H1 (cell line): ENCODE results near the gene TLE1. TPM values are rescaled to one million over a fixed set of nuclear protein-coding genes. Genes with fewer than 3 reads are reported as not detected.

Experiments used
- CTCF ChIA-PET: fragments of 300-600 bp; sonication (Branson Sonifier 250); formaldehyde crosslinking; loops from one replicate; lab custom pipeline; 2021; ENCODE audit not compliant: partially characterized antibody; lab: Charles Lee
- POLR2A ChIA-PET: fragments of 300-600 bp; sonication (Branson Sonifier 250); formaldehyde crosslinking; loops from one replicate; lab custom pipeline; 2021; ENCODE audit warnings: inconsistent platforms; ENCODE audit not compliant: partially characterized antibody; lab: Charles Lee
- DNase-seq, 2 experiments: peaks; one replicate each; pipeline versions ENCODE4 v3.0.0 to v3.0.0-alpha.2; 2010 to 2022; ENCODE audit warnings: low spot score in 2 of 2, low read depth in 1 of 2, mixed read lengths in 1 of 2
- FAIRE-seq: peaks from 2 replicates; lab custom pipeline; 2011; peaks lifted over from hg19 to GRCh38; lab: Jason Lieb, UNC
- H2AFZ ChIP-seq: 2 replicates; pipeline ENCODE4 v1.8.1; 2012; ENCODE audit warnings: low read length, inconsistent platforms
- H2AK5ac ChIP-seq: 2 replicates; pipeline ENCODE4 v1.6.1; 2013; ENCODE audit warnings: low read depth, low read length
- H2BK120ac ChIP-seq: replicated peaks from 2 replicates; pipeline ENCODE3; 2013; ENCODE audit warnings: low read depth, low read length, inconsistent platforms
- H2BK12ac ChIP-seq: 2 replicates; pipeline ENCODE4 v1.6.1; 2013; ENCODE audit warnings: low read depth, low read length
- H2BK15ac ChIP-seq: 2 replicates; pipeline ENCODE4 v1.6.1; 2013; ENCODE audit warnings: low read length
- H2BK20ac ChIP-seq: 2 replicates; pipeline ENCODE4 v1.6.1; 2013; ENCODE audit warnings: low read length
- H2BK5ac ChIP-seq: 2 replicates; pipeline ENCODE4 v1.6.1; 2013; ENCODE audit warnings: low read depth, low read length
- H3K14ac ChIP-seq: 2 replicates; pipeline ENCODE4 v1.6.1; 2013; ENCODE audit warnings: inconsistent platforms; ENCODE audit not compliant: insufficient read length
- H3K18ac ChIP-seq: 2 replicates; pipeline ENCODE4 v1.6.1; 2013; ENCODE audit warnings: low read length; ENCODE audit errors: extremely low read depth
- H3K23ac ChIP-seq: 2 replicates; pipeline ENCODE4 v1.6.1; 2013; ENCODE audit warnings: inconsistent platforms; ENCODE audit not compliant: insufficient read length
- H3K23me2 ChIP-seq: 2 replicates; pipeline ENCODE4 v1.6.1; 2013; ENCODE audit warnings: low read depth, low read length
- H3K27ac ChIP-seq: 2 replicates; pipeline ENCODE4 v1.6.1; 2011; ENCODE audit warnings: low read depth, low read length, inconsistent platforms
- H3K27me3 ChIP-seq, 4 experiments: replicated peaks in 1 of 4; 1 replicate in 1 of 4; 2 replicates in 3 of 4; pipeline versions ENCODE4 v1.6.1 to v1.8.1; 2011 to 2013; ENCODE audit warnings: low read length in 3 of 4, mild to moderate bottlenecking in 3 of 4, inconsistent platforms in 2 of 4, mixed read lengths in 2 of 4, moderate library complexity in 1 of 4; ENCODE audit not compliant: control insufficient read depth in 3 of 4, insufficient read depth in 3 of 4; ENCODE audit errors: extremely low read depth in 1 of 4
- H3K36me3 ChIP-seq, 4 experiments: 2 replicates each; pipeline versions ENCODE4 v1.6.1 to v1.8.1; 2011 to 2013; ENCODE audit warnings: mild to moderate bottlenecking in 4 of 4, low read length in 3 of 4, moderate library complexity in 2 of 4, control low read depth in 1 of 4, inconsistent platforms in 1 of 4; ENCODE audit not compliant: insufficient read depth in 4 of 4, control insufficient read depth in 2 of 4
- H3K4ac ChIP-seq: replicated peaks from 2 replicates; pipeline ENCODE3; 2013; ENCODE audit warnings: low read length, low read depth, mixed read lengths, inconsistent platforms; ENCODE audit not compliant: insufficient read length
- H3K4me1 ChIP-seq, 4 experiments: replicated peaks in 1 of 4; 1 replicate in 1 of 4; 2 replicates in 3 of 4; pipeline versions ENCODE4 v1.6.1 to v1.8.1; 2011 to 2013; ENCODE audit warnings: low read length in 3 of 4, inconsistent platforms in 2 of 4, mixed read lengths in 1 of 4; ENCODE audit not compliant: insufficient read depth in 4 of 4, control insufficient read depth in 3 of 4
- H3K4me2 ChIP-seq, 2 experiments: 2 replicates each; pipeline versions ENCODE4 v1.6.1 to v1.8.1; 2011 to 2013; ENCODE audit warnings: low read depth in 2 of 2, low read length in 2 of 2, control low read depth in 1 of 2, inconsistent platforms in 1 of 2, mild to moderate bottlenecking in 1 of 2; ENCODE audit not compliant: insufficient read depth in 1 of 2
- H3K4me3 ChIP-seq, 4 experiments: fragments of 200-600, 300-600 bp in 1 of 4; sonication (generic), shearing (Covaris generic), sonication (Bioruptor Twin) in 1 of 4; 2 replicates each; pipeline versions ENCODE4 v1.5.1 to v1.8.1; 2011 to 2016; ENCODE audit warnings: low read length in 4 of 4, low read depth in 3 of 4, control low read depth in 2 of 4, inconsistent platforms in 2 of 4, mild to moderate bottlenecking in 2 of 4, mixed read lengths in 1 of 4, moderate library complexity in 1 of 4; ENCODE audit not compliant: insufficient read depth in 2 of 4; ENCODE audit errors: extremely low read depth in 1 of 4
- H3K56ac ChIP-seq: replicated peaks from 2 replicates; pipeline ENCODE3; 2013; ENCODE audit warnings: low read depth, mild to moderate bottlenecking, mixed read lengths, low read length, inconsistent platforms; ENCODE audit not compliant: insufficient read length
- H3K79me1 ChIP-seq: 2 replicates; pipeline ENCODE4 v1.6.1; 2013; ENCODE audit warnings: low read depth, low read length, control low read depth
- H3K79me2 ChIP-seq, 2 experiments: 2 replicates each; pipeline versions ENCODE4 v1.6.1 to v1.8.1; 2012 to 2013; ENCODE audit warnings: low read length in 2 of 2, mild to moderate bottlenecking in 2 of 2, inconsistent platforms in 1 of 2; ENCODE audit not compliant: insufficient read depth in 2 of 2, control insufficient read depth in 1 of 2
- H3K9ac ChIP-seq, 4 experiments: replicated peaks in 1 of 4; 1 replicate in 1 of 4; 2 replicates in 3 of 4; pipeline versions ENCODE4 v1.6.1 to v1.8.1; 2011 to 2013; ENCODE audit warnings: low read depth in 3 of 4, low read length in 3 of 4, control low read depth in 2 of 4, mild to moderate bottlenecking in 2 of 4, moderate library complexity in 2 of 4, inconsistent platforms in 1 of 4; ENCODE audit errors: extremely low read depth in 1 of 4
- H3K9me3 ChIP-seq, 2 experiments: 2 replicates each; pipeline versions ENCODE4 v1.6.1 to v1.8.1; 2012 to 2013; ENCODE audit warnings: mild to moderate bottlenecking in 2 of 2, moderate library complexity in 2 of 2, control low read depth in 1 of 2, inconsistent platforms in 1 of 2, low read depth in 1 of 2, low read length in 1 of 2, mixed read lengths in 1 of 2; ENCODE audit not compliant: insufficient read depth in 2 of 2
- H4K20me1 ChIP-seq, 2 experiments: replicated peaks in 1 of 2; 2 replicates each; pipeline versions ENCODE3 to v1.8.1; 2011 to 2013; ENCODE audit warnings: inconsistent platforms in 2 of 2, low read length in 2 of 2, mild to moderate bottlenecking in 1 of 2; ENCODE audit not compliant: insufficient read depth in 2 of 2, control insufficient read depth in 1 of 2
- H4K5ac ChIP-seq: 2 replicates; pipeline ENCODE4 v1.6.1; 2013; ENCODE audit warnings: low read length, low read depth, mixed read lengths, inconsistent platforms; ENCODE audit not compliant: insufficient read length
- H4K8ac ChIP-seq: 2 replicates; pipeline ENCODE4 v1.8.0; 2013; ENCODE audit warnings: mild to moderate bottlenecking, moderate library complexity, low read length, inconsistent platforms; ENCODE audit not compliant: insufficient read depth; ENCODE audit errors: extremely low read depth
- H4K91ac ChIP-seq: replicated peaks from 2 replicates; pipeline ENCODE3; 2013; ENCODE audit warnings: low read length, mixed read lengths, inconsistent platforms; ENCODE audit not compliant: insufficient read length
- ATF2 ChIP-seq: IDR thresholded peaks from 2 replicates; pipeline ENCODE4 v1.6.1; 2012; ENCODE audit warnings: low read length, inconsistent platforms
- CREB1 ChIP-seq: IDR thresholded peaks from 2 replicates; pipeline ENCODE4 v1.6.1; 2012; ENCODE audit warnings: inconsistent platforms
- CTBP2 ChIP-seq: IDR thresholded peaks from 2 replicates; pipeline ENCODE4 v1.7.0; 2011; ENCODE audit warnings: borderline replicate concordance, mild to moderate bottlenecking, moderate library complexity, mixed read lengths, low read length; ENCODE audit not compliant: insufficient read depth, insufficient read length
- FOSL1 ChIP-seq: IDR thresholded peaks from 2 replicates; pipeline ENCODE4 v1.6.1; 2011; ENCODE audit warnings: mild to moderate bottlenecking, low read depth, low read length, moderate library complexity; ENCODE audit not compliant: insufficient read depth
- JUND ChIP-seq: IDR thresholded peaks from 2 replicates; pipeline ENCODE4 v1.6.1; 2011; ENCODE audit warnings: mild to moderate bottlenecking, improper control_type of control experiment, low read length
- MAFK ChIP-seq: IDR thresholded peaks from 2 replicates; pipeline ENCODE4 v1.6.1; 2012; ENCODE audit warnings: low read depth, mild to moderate bottlenecking, improper control_type of control experiment, low read length
- NRF1 ChIP-seq: IDR thresholded peaks from 2 replicates; pipeline ENCODE4 v1.6.1; 2011; ENCODE audit warnings: mild to moderate bottlenecking, low read depth, low read length, improper control_type of control experiment
- POU5F1 ChIP-seq: IDR thresholded peaks from 2 replicates; pipeline ENCODE4 v1.6.1; 2011; ENCODE audit warnings: low read depth, mild to moderate bottlenecking, low read length, moderate library complexity
- SIX5 ChIP-seq: IDR thresholded peaks from 2 replicates; pipeline ENCODE4 v1.6.1; 2011; ENCODE audit warnings: mild to moderate bottlenecking, low read depth, low read length
- SP4 ChIP-seq: IDR thresholded peaks from 2 replicates; pipeline ENCODE4 v1.6.1; 2012; ENCODE audit warnings: low read length, inconsistent platforms
- TCF12 ChIP-seq: IDR thresholded peaks from 2 replicates; pipeline ENCODE4 v1.6.1; 2011; ENCODE audit warnings: low read depth, mild to moderate bottlenecking, low read length
- WGBS, 2 experiments: shearing (Covaris generic) in 1 of 2; methylation state at CpG; one replicate each; pipeline versions ENCODE4 v1.1.6 to v1.1.7; 2013 to 2015; ENCODE audit warnings: low lambda C conversion rate in 2 of 2, mixed read lengths in 2 of 2, inconsistent platforms in 1 of 2, low coverage in 1 of 2, missing lambda C conversion rate in 1 of 2; ENCODE audit not compliant: insufficient replicate concordance in 2 of 2, insufficient coverage in 1 of 2, insufficient read length in 1 of 2; ENCODE audit errors: extremely low coverage in 1 of 2, missing lambda C conversion rate in 1 of 2; 5-methylcytosine and 5-hydroxymethylcytosine counted together
- polyA plus RNA-seq, 7 experiments: library from polyadenylated mRNA; depleted of rRNA in 3 of 7; stranded (reverse) in 5 of 7; unstranded in 2 of 7; fragments of >200 nt in 5 of 7; fragments of 200-250 nt in 2 of 7; gene quantifications; 1 replicate in 5 of 7; 2 replicates in 1 of 7; 4 replicates in 1 of 7; pipeline versions ENCODE4 v1.2.1 to v1.2.3, GENCODE V29; 2011 to 2013; ENCODE audit warnings: missing spikeins in 2 of 7, mixed read lengths in 2 of 7
- total RNA-seq: library from RNA; stranded (reverse); fragmentation: NEBNext Ultra II Directional; extraction: Animal tissue kit (Norgen Biotek cat#: 25700); gene quantifications from 2 replicates; pipeline ENCODE4 v1.2.1, GENCODE V29; 2021

Gene TLE1
- total and polyA plus RNA-seq, 2 of the 8 experiments (the other 6 are each of a cell fraction or from before 2014, with no cell fraction given), result 81.8 to 91.6 TPM

- Histone ChIP-seq H3K4me2 (no peak overlapping the region), H2BK120ac (no peak overlapping the region)
- no peak for TF ChIP-seq FOSL1
- TF ChIP-seq SIX5, result no peak
- TF ChIP-seq MAFK, result no peak
- TF ChIP-seq CREB1, result no peak
- TF ChIP-seq JUND, result no peak
- TF ChIP-seq NRF1, result no peak
- no peak for TF ChIP-seq SP4
- no peak for TF ChIP-seq CTBP2
- TF ChIP-seq TCF12, result no peak
- no peak for TF ChIP-seq POU5F1
- TF ChIP-seq ATF2, result no peak
- TF ChIP-seq, all 59 proteins: peak for 0
- Histone ChIP-seq H2AFZ (no peak overlapping the region), H3K27me3 (no peaks in the 10 kb centered on the region), H2BK5ac (no peak overlapping the region), H3K9me3 (no peaks in the 10 kb centered on the region), H3K4me3 (no peak overlapping the region), H4K5ac (no peak overlapping the region), H3K9ac (no peak overlapping the region), H2BK15ac (no peak overlapping the region), H4K8ac (no peak overlapping the region), H3K79me2 (no peaks in the 10 kb centered on the region), H2AK5ac (no peak overlapping the region), H3K23me2 (no peaks in the 10 kb centered on the region), H3K23ac (no peak overlapping the region), H3K18ac (no peak overlapping the region), H3K14ac (no peak overlapping the region), H3K27ac (no peak overlapping the region), H2BK12ac (no peak overlapping the region), H3K36me3 (no peaks in the 10 kb centered on the region), H3K4ac (no peak overlapping the region), H2BK20ac (no peak overlapping the region), H3K4me1 (peaks cover 0 to 5% (median 2%) of the 10 kb centered on the region in 4 experiments; a peak in 2 of 7 replicates), H3K79me1 (no peaks in the 10 kb centered on the region), H4K20me1 (no peaks in the 10 kb centered on the region), H4K91ac (no peak overlapping the region), H3K56ac (no peak overlapping the region)
- WGBS, 2 experiments, result 91% methylated on average over 6 of the region's 6 CpGs; no CpG with 5 or more reads in 1 of the 2 experiments
- DNase-seq, result no peak
- POLR2A ChIA-PET, result no interaction called here
- no peak for FAIRE-seq
- CTCF ChIA-PET, result interaction anchor here (0.9 to 1.2 kb wide), 2 partner anchors 19 to 1064 kb away, joined by 3 read pairs; no protein-coding TSS in a partner anchor
Observed at GRCh38 chr9:81542118-81542889, 147.0 kb downstream of the TLE1 start.
